ENCODE data around the gene ANKRD2.
A peak's percentile ranks its signal among the peaks of the same experiment; 100 is the strongest.

ANKRD2 gene

DNA sequence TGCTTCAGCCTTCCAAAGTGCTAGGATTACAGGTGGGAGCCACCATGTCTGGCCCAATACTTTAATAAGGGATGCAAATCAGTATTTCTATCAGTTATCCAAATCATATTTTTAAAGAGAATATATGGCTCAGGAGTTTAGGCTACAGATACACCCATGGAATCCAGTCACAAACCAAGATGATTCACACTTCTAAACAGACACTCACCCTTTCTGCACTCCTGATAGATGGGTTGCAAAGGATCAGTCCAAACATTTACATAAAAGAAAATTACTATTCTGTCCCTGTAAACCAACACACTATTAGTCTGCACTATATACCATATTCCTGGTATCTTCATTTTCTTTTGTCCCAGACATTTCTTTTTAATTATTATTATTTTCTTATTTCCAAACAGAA, 58.5 kb downstream of the ANKRD2 start:
- no peak for TF ChIP-seq CTCF (IDR thresholded peaks at IDR 0.05; ENCODE audit: poor library complexity, severe bottlenecking)
- no peak for DNase-seq (ENCODE audit: low spot score)
- H3K36me3 ChIP-seq (ENCODE audit: low read depth): no peaks in the 10 kb centered on the region
- no peaks in the 10 kb centered on the region for H3K9me3 ChIP-seq (ENCODE audit: severe bottlenecking)
- H3K4me3 ChIP-seq (ENCODE audit: severe bottlenecking): no peak overlapping the region
- ATAC-seq (ENCODE audit: low read depth): no peak
- no peak overlapping the region for H3K27ac ChIP-seq (ENCODE audit: poor library complexity, severe bottlenecking)
- no peaks in the 10 kb centered on the region for H3K27me3 ChIP-seq (ENCODE audit: insufficient read depth, poor library complexity, severe bottlenecking)
- H3K4me1 ChIP-seq (ENCODE audit: insufficient read depth, poor library complexity, severe bottlenecking): peaks cover 3% of the 10 kb centered on the region

GRCh38 chr10:97632949-97633884, 60.6 kb downstream of the ANKRD2 start, which contains the start of gene MORN4:
Gene MORN4, minus strand, starts transcription at chr10:97633500. Its CDS starts 13,847 bp downstream, at chr10:97619653.
- no peaks in the 10 kb centered on the region for H3K27me3 ChIP-seq (ENCODE audit: insufficient read depth, poor library complexity, severe bottlenecking)
- no peaks in the 10 kb centered on the region for H3K9me3 ChIP-seq (ENCODE audit: severe bottlenecking)
- H3K36me3 ChIP-seq (ENCODE audit: low read depth): no peaks in the 10 kb centered on the region
- peak within 1 kb of the TSS; percentile 88 for H3K4me3 ChIP-seq (ENCODE audit: severe bottlenecking)
- TF ChIP-seq CTCF (IDR thresholded peaks at IDR 0.05; ENCODE audit: poor library complexity, severe bottlenecking): no peak
- DNase-seq (ENCODE audit: low spot score) (peak; percentile 96), ATAC-seq (ENCODE audit: low read depth) (peak; percentile 98)
- peak within 1 kb of the TSS; percentile 40 for H3K27ac ChIP-seq (ENCODE audit: poor library complexity, severe bottlenecking)
- peaks cover 3% of the 10 kb centered on the region for H3K4me1 ChIP-seq (ENCODE audit: insufficient read depth, poor library complexity, severe bottlenecking)
